IPS-11a (cell line): ENCODE results near the gene TRIM72.
"Not testable (repeated sequence)": the region's sequence is repeated elsewhere in the genome, so short reads cannot be mapped to it uniquely, and the experiment has no call there.

Source experiments
- H3K4me3 ChIP-seq: one replicate; pipeline ENCODE4 v1.5.1; 2013; ENCODE audit warnings: low read depth, low read length, control low read depth

The TRIM72 gene

DNA sequence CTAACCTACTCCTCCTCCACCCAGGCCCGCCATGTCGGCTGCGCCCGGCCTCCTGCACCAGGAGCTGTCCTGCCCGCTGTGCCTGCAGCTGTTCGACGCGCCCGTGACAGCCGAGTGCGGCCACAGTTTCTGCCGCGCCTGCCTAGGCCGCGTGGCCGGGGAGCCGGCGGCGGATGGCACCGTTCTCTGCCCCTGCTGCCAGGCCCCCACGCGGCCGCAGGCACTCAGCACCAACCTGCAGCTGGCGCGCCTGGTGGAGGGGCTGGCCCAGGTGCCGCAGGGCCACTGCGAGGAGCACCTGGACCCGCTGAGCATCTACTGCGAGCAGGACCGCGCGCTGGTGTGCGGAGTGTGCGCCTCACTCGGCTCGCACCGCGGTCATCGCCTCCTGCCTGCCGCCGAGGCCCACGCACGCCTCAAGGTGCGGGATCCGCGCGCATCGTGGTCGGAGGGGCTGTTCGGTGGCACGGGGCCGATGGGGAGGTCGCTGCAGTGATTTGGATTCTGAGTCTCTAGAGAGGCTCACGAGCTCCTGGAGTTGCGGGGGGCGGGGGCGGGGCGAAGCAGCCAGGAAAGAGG, 878 bp downstream of the TRIM72 start:
- H3K4me3 ChIP-seq, result peak overlapping the region; percentile 48

DNA sequence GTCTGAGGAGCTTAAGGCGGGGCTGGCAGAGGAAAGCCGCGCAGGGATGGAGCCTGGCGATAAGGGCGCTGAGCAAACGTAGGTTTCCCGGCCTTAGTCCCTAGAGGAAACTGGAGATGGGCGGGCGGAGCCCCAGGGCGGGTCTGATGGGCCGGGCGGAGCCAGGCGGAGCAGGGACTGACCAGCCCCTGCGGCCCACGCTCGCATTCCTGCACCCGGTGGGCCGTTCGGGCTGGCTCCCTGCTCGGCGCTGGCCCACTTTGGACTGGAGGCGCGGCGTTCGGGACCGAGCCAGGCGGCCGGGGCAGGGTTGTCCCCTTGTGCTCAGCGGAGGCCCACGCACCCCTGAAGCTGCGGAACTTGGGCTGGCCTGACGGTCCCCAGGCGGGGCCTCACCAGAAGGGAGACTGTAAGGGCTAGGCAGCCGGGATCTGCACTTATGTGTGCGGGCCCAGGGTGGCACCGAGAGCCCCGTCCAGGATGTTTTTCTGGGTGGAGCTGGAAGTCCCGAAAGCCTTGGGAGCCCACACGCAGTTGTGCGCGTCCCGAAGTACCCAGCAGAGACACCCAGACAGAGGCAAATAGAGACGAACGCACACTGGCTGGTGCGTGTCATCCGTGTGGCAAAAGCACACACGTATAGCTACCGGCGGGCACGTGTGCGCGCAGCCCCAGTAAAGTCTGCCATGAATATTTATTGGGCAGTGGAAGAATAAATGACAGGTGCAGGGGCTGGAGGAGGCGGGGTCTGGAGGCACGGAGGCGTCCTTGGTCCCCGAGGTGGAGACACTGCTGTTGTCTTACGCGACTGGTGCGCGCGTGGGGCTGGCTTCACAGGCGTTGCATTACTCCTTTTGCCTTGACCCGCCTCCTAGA, 1.6 kb downstream of the TRIM72 start:
- peak overlapping the region; percentile 48 for H3K4me3 ChIP-seq

DNA sequence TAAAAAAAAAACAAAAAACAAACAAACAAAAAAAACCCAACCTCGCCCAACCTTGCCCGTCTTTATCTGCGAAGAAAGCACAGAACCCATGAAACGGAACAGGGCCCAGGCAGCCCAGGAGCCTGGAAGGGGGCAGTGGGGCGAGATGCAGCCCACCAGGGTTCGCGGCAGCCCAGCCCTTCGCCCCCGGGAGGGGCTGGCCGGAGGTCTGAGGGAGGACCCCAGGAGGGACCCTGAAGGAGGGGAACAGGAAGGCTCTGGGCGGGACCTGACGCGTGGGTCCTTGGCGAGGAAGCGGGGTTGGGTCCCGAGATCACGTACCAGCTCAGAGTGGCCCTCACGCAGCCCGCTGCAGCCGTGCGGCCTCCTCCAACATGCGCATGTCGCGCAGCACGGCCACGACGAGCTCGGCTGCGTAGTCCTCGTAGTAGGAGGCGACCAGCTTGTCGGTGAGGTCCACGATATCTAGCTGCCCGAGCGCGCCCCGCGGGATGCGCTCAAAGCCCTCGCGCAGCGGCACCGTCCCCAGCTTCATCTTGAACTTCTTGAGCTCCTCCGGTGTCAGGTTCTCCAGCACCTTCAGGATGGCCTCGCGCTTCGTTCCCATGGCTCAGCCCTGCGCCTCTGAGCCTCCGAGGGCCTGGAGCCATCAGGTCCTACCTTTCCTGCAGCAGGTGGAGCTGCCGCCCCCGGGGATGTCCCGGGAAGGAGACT, 2.7 kb downstream of the TRIM72 start, which contains the start of gene PYDC1:
PYDC1 (minus strand) TSS at position 714 of the 714 bp plus-strand sequence; CDS start at position 607, 107 bp downstream.
- H3K4me3 ChIP-seq, result peak within 1 kb of the TSS; percentile 48

DNA sequence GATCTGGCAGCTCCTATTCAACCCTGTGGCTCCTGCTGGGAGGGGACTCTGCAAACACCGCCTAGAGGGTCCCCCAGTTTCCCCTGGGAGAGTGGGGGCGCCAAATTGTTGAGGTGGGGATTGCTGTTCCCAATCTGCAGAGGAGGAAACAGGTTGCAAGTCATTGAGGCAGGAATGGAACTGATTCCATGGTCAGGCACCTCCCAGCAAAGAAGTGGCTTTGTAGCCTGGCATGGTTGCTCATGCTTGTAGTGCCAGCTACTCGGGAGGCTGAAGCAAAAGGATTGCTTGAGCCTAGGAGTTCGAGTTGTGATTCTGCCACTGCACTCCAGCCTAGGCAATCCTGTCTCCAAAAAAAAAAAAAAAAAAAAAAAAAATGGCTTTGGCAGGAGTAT, 3.2 kb downstream of the TRIM72 start:
- H3K4me3 ChIP-seq, result no peak overlapping the region

DNA sequence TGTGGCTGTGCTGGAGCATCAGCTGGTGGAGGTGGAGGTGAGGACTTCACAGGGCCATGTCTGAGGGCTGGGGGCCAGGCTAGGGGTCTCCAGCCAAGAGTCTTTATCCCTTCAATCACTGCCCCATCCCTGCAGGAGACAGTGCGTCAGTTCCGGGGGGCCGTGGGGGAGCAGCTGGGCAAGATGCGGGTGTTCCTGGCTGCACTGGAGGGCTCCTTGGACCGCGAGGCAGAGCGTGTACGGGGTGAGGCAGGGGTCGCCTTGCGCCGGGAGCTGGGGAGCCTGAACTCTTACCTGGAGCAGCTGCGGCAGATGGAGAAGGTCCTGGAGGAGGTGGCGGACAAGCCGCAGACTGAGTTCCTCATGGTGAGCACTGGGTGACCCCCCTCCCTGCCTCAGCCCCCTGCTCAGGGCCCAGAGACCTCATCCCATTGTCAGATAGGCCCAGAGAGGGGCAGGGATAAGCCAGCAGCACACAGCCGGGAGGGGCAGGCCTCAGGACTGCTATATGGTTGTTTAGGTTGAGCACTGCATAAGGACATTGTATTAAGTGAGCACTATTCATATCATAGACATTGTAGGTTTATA, 5.3 kb downstream of the TRIM72 start:
- no peak overlapping the region for H3K4me3 ChIP-seq

DNA sequence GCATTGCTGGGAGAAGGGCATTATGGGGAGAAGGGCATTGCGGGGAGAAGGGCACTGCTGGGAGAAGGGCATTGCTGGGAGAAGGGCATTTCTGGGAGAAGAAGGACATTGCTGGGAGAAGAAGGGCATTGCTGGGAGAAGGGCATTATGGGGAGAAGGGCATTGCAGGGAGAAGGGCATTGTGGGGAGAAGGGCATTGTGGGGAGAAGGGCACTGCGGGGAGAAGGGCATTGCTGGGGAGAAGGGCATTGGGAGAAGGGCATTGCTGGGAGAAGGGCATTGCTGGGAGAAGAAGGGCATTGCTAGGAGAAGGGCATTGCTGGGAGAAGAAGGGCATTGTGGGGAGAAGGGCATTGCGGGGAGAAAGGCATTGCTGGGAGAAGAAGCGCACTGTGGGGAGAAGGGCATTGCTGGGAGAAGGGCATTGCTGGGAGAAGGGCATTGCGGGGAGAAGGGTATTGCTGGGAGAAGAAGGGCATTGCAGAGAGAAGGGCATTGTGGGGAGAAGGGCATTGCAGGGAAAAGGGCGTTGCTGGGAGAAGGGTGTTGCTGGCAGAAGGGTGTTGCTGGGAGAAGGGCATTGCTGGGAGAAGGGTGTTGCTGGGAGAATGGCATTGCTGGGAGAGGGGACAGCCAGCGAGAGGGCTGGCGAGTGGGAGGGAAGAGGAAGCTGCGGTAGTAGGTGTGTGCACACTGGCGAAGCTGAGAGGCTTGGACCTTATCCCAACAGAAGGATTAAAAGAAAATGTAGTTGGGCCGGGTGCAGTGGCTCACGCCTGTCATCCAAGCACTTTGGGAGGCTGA, 7.6 kb downstream of the TRIM72 start:
- H3K4me3 ChIP-seq, result no peak overlapping the region

DNA sequence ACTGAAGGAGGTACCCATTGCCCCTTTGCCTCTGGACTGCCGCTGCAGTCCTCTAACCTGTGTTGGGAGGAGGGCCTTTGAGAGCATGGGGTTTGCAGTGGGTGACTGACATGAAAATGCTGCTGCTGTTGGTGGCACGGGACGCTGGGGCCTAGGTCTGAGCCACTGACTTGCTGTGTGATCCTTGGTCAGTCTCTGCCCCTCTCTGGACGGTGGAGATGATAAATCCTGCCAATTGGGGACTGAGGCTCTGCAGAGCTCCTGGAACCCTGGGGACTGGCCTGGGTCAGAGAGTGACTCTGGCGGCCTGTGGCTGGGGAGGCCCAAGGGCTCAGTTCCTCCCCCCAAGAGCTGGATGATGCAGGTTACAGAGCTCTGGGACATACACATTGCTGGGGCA, 9.1 kb downstream of the TRIM72 start:
- H3K4me3 ChIP-seq, result no peak overlapping the region

DNA sequence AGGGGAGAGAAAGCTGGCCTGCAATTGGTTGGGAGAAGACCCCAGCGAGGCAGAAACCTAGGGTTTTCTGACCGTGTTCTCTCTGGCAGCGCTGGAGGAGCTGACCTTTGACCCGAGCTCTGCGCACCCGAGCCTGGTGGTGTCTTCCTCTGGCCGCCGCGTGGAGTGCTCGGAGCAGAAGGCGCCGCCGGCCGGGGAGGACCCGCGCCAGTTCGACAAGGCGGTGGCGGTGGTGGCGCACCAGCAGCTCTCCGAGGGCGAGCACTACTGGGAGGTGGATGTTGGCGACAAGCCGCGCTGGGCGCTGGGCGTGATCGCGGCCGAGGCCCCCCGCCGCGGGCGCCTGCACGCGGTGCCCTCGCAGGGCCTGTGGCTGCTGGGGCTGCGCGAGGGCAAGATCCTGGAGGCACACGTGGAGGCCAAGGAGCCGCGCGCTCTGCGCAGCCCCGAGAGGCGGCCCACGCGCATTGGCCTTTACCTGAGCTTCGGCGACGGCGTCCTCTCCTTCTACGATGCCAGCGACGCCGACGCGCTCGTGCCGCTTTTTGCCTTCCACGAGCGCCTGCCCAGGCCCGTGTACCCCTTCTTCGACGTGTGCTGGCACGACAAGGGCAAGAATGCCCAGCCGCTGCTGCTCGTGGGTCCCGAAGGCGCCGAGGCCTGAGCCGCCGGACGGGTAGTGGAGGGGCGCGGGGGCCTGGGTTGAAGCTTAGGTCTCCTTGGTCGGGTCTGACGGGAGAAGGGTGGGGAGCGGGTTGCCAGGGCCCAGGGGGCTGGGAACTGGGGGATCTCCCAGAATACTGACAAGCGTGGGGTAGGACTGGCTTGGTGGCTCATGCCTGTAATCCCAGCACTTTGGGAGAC, 10.4 kb downstream of the TRIM72 start:
- H3K4me3 ChIP-seq, result no peak overlapping the region

DNA sequence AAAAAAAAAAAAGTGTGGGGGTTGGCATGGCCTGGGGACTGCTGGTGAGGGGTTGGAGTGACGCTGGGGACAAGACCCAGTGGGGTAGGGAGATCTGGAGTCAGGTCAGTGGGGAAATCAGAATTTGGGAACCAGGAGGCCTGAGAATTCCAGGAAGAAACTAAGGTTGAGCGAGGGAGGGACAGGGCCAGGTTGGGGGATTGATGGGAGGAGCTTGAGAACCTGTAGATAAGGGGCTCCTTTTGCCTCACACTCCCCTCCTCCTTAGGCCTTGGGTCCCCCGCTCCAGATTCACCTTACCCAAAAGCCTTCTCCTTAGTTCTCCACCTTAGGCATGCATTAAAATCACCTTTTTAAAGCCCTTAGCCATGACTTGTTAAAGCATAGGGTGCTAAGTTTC, 11.3 kb downstream of the TRIM72 start:
- no peak overlapping the region for H3K4me3 ChIP-seq

DNA sequence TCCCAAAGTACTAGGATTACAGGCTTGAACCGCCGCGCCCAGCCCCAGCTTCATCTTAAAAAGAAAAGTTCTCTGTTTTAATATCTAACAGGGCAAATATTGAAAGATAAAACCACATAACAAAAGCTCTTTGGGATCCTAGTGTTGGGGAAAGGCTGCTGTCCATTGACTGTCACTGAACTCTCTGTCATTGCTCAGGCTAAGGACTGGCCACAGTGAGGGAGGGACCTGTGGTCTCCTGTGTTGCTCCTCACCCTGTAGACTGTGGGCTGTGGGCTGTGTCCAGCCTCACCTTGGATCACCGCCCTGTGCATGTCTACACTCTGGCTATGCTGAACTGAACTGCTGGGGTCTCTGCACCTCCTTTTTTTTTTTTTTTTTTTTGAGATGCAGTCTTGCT, 14.3 kb downstream of the TRIM72 start:
- no peak overlapping the region for H3K4me3 ChIP-seq

DNA sequence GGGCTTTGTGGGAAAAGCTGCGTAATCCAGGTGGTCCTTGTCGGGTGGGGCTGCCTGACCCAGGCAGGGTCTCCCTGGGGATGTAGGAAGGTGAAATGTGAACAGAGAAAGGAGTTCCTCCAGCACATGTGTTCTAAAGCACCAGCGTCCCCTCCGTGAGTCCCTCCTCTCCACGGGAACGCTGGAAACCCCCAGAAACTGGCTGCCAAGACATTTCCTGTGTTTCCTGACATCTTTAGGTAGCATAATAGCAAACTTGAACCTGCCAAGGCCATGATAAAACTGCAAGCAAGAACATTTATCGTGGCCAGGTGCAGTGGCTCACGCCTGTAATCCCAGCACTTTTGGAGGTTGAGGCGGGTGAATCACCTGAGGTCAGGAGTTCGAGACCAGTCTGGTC, 15.6 kb downstream of the TRIM72 start:
- H3K4me3 ChIP-seq, result no peak overlapping the region

DNA sequence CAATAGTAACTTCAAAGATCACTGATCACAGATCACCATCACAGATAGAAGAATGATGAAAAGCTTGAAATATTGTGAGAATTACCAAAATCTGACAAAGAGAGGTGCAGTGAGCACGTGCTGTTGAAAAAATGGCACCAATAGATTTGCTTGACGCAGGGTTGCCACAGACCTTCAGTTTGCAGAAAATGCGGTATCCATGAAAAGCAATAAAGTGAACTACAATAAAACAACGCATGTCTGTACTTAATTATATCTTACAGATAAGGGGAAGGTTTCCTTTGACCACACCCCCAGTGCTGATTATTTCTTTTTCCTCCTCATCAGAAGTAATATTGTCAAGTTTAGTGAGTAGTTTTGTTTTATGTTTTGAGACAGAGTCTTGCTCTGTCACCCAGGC, 24.1 kb downstream of the TRIM72 start:
- H3K4me3 ChIP-seq, result no peak overlapping the region

DNA sequence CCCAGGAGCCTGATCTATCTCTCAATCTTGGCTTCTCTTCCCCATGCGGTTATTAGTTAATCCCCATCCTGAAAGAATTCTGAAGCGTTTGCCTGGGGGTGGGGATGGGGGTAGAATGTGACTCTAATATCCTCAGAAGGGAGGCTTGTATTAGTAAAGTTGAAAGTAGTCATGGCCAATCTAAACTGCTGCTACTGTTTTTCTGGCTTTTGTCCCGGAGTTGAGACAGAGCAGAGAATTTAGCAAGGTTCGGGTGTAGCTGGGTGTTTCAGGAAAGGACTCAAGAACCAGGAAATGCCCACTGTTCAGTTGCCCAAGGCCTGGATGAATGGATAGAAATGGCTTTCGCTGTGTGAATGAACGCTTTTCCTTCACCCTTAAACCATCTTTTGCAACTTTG, 28.3 kb downstream of the TRIM72 start:
- no peak overlapping the region for H3K4me3 ChIP-seq

DNA sequence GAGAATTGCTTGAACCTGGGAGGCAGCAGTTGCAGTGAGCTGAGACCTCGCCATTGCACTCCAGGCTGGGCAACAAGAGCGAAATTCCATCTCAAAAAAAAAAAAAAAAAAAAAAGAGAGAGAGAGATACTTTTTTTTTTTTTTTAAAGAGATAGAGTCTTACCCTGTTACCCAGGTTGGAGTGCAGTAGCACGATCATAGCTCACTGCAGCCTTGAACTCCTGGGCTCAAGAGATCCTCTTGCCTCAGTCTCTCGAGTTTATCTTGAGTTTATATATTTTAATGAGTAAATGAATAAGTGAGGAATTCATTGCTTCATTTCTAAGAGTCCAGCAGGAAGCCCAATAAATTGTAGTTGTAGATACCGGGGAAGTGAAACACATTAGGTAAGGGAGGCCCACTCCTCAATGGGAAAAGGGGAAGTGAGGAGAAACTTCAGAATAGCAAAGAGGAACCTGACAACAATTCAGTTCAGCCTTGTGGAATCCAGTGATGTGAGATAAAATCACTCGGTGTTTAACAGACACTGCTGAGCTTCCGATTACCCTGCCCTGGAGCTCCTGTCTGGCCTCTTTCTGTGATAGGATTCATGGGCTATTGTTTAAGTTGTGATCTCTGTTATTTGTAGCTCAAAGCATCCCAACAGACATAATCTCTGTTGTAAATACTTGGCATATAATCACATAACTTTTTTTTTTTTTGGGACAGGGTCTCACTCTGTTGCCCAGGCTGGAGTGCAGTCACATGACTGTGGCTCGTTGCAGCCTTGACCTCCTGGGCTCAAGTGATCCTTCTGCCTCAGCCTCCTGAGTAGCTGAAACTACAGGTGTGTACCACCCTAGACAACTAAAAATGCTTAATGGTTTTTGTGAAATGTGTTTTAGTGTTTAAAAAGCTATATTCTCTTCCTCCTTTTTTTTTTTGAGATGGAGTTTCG, 30.1 kb downstream of the TRIM72 start:
- H3K4me3 ChIP-seq, result no peak overlapping the region

DNA sequence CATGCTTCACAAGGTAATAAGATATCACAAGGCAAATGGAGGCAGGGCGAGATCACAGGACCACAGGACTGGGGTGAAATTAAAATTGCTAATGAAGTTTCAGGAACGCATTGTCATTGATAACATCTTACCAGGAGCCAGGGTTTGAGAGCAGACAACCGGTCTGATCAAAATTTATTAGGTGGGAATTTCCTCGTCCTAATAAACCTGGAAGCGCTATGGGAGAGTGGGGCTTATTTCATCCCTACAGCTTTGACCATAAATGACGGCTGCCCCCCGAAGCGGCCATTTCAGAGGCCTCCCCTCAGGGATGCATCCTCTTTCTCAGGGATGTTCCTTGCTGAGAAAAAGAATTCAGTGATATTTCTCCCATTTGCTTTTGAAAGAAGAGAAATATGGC, 31.7 kb downstream of the TRIM72 start:
- not testable (repeated sequence) for H3K4me3 ChIP-seq

DNA sequence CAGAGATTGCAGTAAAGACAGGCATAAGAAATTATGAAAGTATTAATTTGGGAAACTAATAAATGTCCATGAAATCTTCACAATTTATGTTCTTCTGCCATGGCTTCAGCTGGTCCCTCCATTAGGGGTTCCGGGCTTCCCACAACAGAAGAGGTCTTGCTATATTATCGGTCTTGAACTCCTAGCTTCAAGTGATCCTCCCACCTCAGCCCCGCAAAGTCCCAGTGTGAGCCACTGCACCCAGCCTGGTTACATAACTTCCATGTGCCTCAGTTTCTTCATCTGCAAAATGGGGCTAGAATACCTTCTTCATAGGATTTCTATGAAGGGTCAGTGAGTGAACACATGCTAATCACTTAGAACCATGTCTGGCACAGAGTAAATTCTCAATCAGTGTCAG, 32.4 kb downstream of the TRIM72 start:
- no peak overlapping the region for H3K4me3 ChIP-seq

DNA sequence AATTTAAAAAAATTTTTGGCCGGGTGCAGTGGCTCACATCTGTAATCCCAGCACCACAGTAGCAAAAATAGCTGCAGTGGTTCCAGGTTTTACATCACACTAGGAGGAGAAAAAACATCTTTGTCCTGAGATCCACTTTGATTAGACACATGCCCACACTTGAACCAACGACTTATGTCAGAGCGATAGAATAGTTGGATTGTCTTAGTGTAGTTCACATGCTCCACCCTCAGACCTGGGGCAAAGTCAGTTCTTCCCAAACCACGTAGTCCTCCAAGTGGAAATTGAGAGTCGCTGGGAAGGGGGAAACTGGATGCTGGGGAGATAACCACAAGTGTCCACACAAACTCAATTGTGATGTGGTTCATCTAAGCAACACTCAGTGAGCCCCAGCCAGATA, 34.4 kb downstream of the TRIM72 start:
- H3K4me3 ChIP-seq, result no peak overlapping the region

DNA sequence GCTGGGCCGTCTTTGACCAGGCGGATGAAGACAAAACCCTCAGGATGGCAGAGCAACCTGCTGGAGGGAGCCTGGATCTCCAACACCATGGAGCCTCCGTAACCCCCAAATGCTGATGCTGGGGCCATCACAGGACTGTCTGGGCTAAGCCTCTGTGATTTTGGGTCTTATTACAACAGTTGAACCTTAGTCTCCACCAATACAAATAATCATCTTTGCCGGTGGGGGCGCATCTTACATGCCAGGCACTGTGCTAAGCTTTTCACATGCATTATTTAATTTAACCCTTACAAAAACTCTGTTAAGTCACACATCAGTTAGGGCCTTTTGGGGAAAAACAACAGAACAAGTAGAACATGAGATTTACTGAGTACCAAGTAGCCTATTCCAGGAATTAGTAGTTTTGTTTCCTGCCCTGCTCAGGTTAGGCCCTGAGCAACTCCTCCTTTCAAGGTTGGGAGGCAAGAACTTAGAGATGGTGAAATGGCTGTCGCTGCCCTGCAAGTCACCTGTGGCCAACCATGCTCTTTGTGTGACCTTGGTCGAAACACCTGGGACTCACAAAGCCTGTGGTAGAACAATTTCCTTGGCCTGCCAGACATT, 37.0 kb downstream of the TRIM72 start:
- no peak overlapping the region for H3K4me3 ChIP-seq
